SJCRH30 (cell line): ENCODE data around the gene PP2D1. TPM values are rescaled to one million over a fixed set of nuclear protein-coding genes. Genes with fewer than 3 reads are reported as not detected.
"Not testable (repeated sequence)": the region's sequence is repeated elsewhere in the genome, so short reads cannot be mapped to it uniquely, and the experiment has no call there.

ENCODE experiments used
- DNase-seq, 2 experiments: peaks; one replicate each; pipeline ENCODE4 v3.0.0-alpha.2; 2015 to 2020
- H3K27ac ChIP-seq: fragments of 250-450 bp; sonication (Bioruptor Pico); 2 replicates; pipeline ENCODE4 v1.5.1; 2020; ENCODE audit warnings: mild to moderate bottlenecking, moderate library complexity
- H3K27me3 ChIP-seq: fragments of 250-450 bp; sonication (Bioruptor Pico); 2 replicates; pipeline ENCODE4 v1.5.1; 2020; ENCODE audit warnings: mild to moderate bottlenecking, moderate library complexity
- H3K36me3 ChIP-seq: fragments of 250-450 bp; sonication (Bioruptor Pico); 2 replicates; pipeline ENCODE4 v1.5.1; 2020; ENCODE audit warnings: mild to moderate bottlenecking, moderate library complexity
- H3K4me1 ChIP-seq: fragments of 250-450 bp; sonication (Bioruptor Pico); 2 replicates; pipeline ENCODE4 v1.5.1; 2020; ENCODE audit warnings: mild to moderate bottlenecking, moderate library complexity
- H3K4me3 ChIP-seq: fragments of 250-450 bp; sonication (Bioruptor Pico); 2 replicates; pipeline ENCODE4 v1.5.1; 2020; ENCODE audit warnings: mild to moderate bottlenecking, moderate library complexity
- H3K9me3 ChIP-seq: fragments of 250-450 bp; sonication (Bioruptor Pico); replicated peaks from 2 replicates; pipeline ENCODE4 v1.5.1; 2020; ENCODE audit warnings: mild to moderate bottlenecking, moderate library complexity
- total RNA-seq: library from RNA; depleted of rRNA; stranded (reverse); fragments of >200 nt; shearing (Covaris generic); gene quantifications from 2 replicates; pipeline ENCODE4 v1.2.3, GENCODE V29; 2014

PP2D1 gene
- total RNA-seq, 1 experiment from 2014 or later = not detected

- Histone ChIP-seq H3K4me1 (no peaks in the 10 kb centered on the region), H3K27ac (no peak overlapping the region)
- DNase-seq = no peak
These were observed 11.8 kb upstream of the PP2D1 start for GRCh38 chr3:20023623-20024405.

DNA sequence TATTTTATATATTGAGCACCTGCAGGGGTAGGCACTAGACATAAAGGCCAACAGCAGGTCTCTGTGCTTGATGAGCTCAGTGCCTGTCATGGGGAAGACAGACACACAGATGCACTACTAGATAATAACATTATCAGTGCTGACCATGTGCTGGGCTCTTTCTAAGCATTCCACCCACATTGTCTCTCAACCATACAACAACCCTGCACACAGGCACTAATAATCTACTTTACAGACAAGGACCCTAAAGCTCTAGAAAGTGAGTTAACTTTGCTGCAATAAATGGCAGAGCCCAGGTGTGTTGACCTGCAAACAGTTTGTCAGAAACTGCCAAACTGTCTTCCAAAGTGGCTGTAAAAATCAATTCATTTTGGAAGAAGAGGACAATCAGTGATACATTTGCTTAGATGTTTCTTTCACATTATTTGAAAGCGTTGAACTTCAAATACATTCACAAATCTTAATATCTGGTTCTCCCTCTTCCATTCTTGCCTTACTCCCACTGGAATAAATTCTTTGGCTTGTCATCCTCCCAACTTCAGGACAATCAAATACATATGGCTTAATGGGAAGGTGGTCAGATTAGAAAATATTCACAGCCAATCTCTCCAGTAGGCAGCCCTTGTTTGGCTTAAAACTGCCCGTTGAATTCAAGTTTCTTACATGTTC, 11.0 kb upstream of the PP2D1 start:
- Histone ChIP-seq H3K36me3 (no peaks in the 10 kb centered on the region), H3K4me1 (no peaks in the 10 kb centered on the region), H3K4me3 (no peak overlapping the region), H3K27ac (no peak overlapping the region), H3K9me3 (no peaks in the 10 kb centered on the region), H3K27me3 (no peaks in the 10 kb centered on the region)
- DNase-seq = no peak

More at GRCh38 chr3:20023623-20024405, 11.8 kb upstream of the PP2D1 start:
- Histone ChIP-seq H3K36me3 (no peaks in the 10 kb centered on the region), H3K4me3 (no peak overlapping the region), H3K9me3 (no peaks in the 10 kb centered on the region), H3K27me3 (no peaks in the 10 kb centered on the region)

DNA sequence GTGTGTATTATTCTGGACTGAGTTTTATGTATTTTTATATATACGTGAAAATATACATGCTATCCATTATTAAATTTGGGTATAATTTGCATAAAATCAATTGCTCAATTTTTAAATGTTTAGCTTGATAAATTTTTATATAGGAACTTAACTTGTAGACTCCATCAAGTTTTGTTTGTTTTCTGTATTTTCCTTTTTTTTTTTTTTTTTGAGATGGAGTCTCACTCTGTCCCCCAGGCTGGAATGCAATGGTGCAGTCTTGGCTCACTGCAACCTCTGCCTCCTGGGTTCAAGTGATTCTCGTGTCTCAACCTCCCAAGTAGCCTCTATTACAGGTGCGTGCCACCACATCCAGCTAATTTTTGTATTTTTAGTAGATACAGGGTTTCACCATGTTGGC, 4.0 kb upstream of the PP2D1 start:
- H3K27me3 ChIP-seq, DNase-seq, H3K4me1 ChIP-seq, H3K27ac ChIP-seq, H3K36me3 ChIP-seq, H3K4me3 ChIP-seq, H3K9me3 ChIP-seq: not testable (repeated sequence)

- no peak for DNase-seq
These were observed 3.5 kb upstream of the PP2D1 start for GRCh38 chr3:20015525-20015924.

GRCh38 chr3:20013396-20013795, 1.3 kb upstream of the PP2D1 start:
- Histone ChIP-seq H3K4me3 (no peak overlapping the region), H3K36me3 (no peaks in the 10 kb centered on the region)

More at GRCh38 chr3:20015525-20015924, 3.5 kb upstream of the PP2D1 start:
- Histone ChIP-seq H3K4me3 (no peak overlapping the region), H3K4me1 (no peaks in the 10 kb centered on the region), H3K36me3 (no peaks in the 10 kb centered on the region), H3K9me3 (no peaks in the 10 kb centered on the region), H3K27ac (no peak overlapping the region), H3K27me3 (no peaks in the 10 kb centered on the region)

GRCh38 chr3:20008646-20009045, 3.4 kb downstream of the PP2D1 start:
- no peak overlapping the region for H3K27ac ChIP-seq
- DNase-seq = no peak
- no peaks in the 10 kb centered on the region for H3K9me3 ChIP-seq
- no peak overlapping the region for H3K4me3 ChIP-seq
- H3K36me3 ChIP-seq = no peaks in the 10 kb centered on the region
- H3K4me1 ChIP-seq = no peaks in the 10 kb centered on the region
- H3K27me3 ChIP-seq = no peaks in the 10 kb centered on the region

More at GRCh38 chr3:20013396-20013795, 1.3 kb upstream of the PP2D1 start:
- Histone ChIP-seq H3K9me3 (no peaks in the 10 kb centered on the region), H3K27ac (no peak overlapping the region), H3K27me3 (no peaks in the 10 kb centered on the region), H3K4me1 (no peaks in the 10 kb centered on the region)
- DNase-seq = no peak

GRCh38 chr3:20007960-20008359, 4.1 kb downstream of the PP2D1 start:
- Histone ChIP-seq H3K4me1 (no peaks in the 10 kb centered on the region), H3K9me3 (no peaks in the 10 kb centered on the region), H3K4me3 (no peak overlapping the region), H3K27me3 (no peaks in the 10 kb centered on the region), H3K36me3 (no peaks in the 10 kb centered on the region), H3K27ac (no peak overlapping the region)
- DNase-seq = no peak

DNA sequence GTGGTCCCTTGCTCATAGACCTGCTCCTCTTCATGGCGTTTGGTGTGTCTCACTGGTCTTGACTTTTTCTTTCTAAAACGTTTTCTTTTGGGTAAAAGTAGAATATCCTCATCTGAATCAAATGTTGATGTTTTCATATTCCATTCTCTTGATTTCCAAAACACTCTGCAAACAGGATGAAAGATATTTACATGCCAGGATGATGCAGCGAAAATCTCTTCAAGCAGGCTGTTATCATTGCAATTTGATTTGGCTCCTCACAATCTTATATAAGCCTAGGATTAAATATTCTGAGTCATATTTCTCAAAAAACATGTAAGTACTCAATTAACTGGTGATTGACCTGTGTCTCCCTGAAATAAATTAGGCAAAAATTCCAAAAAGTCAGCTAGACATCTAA, 10.1 kb downstream of the PP2D1 start:
- Histone ChIP-seq H3K4me3 (no peak overlapping the region), H3K9me3 (no peaks in the 10 kb centered on the region), H3K27ac (no peak overlapping the region), H3K27me3 (no peaks in the 10 kb centered on the region), H3K36me3 (no peaks in the 10 kb centered on the region), H3K4me1 (no peaks in the 10 kb centered on the region)
- DNase-seq = no peak

DNA sequence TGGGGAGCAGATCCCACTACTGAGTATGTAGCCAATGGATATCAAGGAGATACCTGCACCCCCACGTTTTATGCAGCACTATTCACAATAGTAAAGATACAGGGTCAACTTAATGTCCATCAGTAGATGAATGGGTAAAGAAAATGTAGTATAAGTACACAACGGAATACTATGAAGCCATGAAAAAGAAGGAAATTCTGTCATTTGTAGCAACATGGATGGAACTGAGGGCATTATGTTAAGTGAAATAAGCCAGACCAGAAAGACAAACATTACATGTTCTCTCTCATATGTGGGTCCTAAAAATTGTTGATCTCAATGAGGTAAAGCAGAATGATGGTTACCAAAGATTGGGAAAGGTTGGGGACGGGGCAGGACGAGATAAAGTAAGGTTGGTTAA, 14.6 kb downstream of the PP2D1 start:
- no peak overlapping the region for H3K27ac ChIP-seq

GRCh38 chr3:19994796-19995195, 17.3 kb downstream of the PP2D1 start:
- H3K4me1 ChIP-seq = no peaks in the 10 kb centered on the region
- no peak for DNase-seq
- H3K27ac ChIP-seq = no peak overlapping the region
- H3K27me3 ChIP-seq = no peaks in the 10 kb centered on the region
- no peaks in the 10 kb centered on the region for H3K9me3 ChIP-seq
- H3K36me3 ChIP-seq = no peaks in the 10 kb centered on the region
- no peak overlapping the region for H3K4me3 ChIP-seq

More for the DNA sequence above, 14.6 kb downstream of the PP2D1 start:
- Histone ChIP-seq H3K36me3 (no peaks in the 10 kb centered on the region), H3K27me3 (no peaks in the 10 kb centered on the region), H3K9me3 (no peaks in the 10 kb centered on the region), H3K4me1 (no peaks in the 10 kb centered on the region), H3K4me3 (no peak overlapping the region)
- DNase-seq = no peak

- H3K4me1 ChIP-seq, H3K36me3 ChIP-seq, H3K27me3 ChIP-seq: not testable (repeated sequence)
These were observed 23.2 kb downstream of the PP2D1 start for GRCh38 chr3:19988904-19989303.

GRCh38 chr3:19972054-19972453, 40.0 kb downstream of the PP2D1 start:
- Histone ChIP-seq H3K27me3 (no peaks in the 10 kb centered on the region), H3K36me3 (peaks cover 5% of the 10 kb centered on the region; the same call in 1 of the 2 replicates), H3K9me3 (no peaks in the 10 kb centered on the region), H3K27ac (no peak overlapping the region), H3K4me3 (no peak overlapping the region), H3K4me1 (no peaks in the 10 kb centered on the region)
- DNase-seq = no peak

More at GRCh38 chr3:19988904-19989303, 23.2 kb downstream of the PP2D1 start:
- H3K9me3 ChIP-seq, DNase-seq, H3K27ac ChIP-seq, H3K4me3 ChIP-seq: not testable (repeated sequence)

DNA sequence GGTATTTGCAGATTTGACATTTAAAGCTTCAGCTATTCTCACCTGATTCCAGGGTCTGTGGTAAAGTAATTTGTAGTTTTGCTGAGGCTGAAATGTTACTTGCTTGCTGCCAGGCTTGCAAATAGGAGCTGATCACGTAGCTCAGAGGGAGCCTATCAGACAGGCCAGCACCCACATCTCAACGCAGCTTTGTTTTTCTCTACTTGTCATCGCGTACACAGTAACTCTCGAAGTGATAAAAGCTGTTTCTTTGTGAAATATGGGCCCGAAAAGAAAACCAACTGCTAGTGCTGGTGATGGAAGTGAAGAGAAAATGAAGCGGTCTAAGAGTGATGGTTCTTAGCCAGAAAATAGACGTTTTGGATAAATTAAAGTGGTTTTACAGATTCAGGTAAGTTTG, 41.7 kb downstream of the PP2D1 start:
- no peak for DNase-seq
- Histone ChIP-seq H3K27me3 (no peaks in the 10 kb centered on the region), H3K36me3 (no peaks in the 10 kb centered on the region), H3K4me1 (no peaks in the 10 kb centered on the region), H3K9me3 (no peaks in the 10 kb centered on the region), H3K4me3 (no peak overlapping the region), H3K27ac (no peak overlapping the region)

GRCh38 chr3:19967812-19968211, 44.3 kb downstream of the PP2D1 start:
- no peak for DNase-seq

DNA sequence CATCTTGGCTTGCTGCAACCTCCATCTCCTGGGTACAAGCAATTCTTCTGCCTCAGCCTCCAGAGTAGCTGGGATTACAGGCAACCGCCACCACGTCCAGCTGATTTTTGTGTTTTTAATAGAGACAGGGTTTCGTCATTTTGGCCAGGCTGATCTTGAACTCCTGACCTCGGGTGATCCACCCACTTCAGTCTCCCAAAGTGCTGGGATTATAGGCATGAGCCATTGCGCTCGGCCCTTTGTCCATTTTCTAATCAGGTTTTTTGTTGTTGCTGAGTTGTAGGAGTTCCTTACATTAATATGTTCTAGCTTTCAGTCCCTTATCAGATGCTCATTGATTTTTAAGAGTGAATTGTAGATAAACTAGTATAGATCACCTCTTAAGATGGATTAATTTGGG, 44.9 kb downstream of the PP2D1 start:
- Histone ChIP-seq H3K4me3 (no peak overlapping the region), H3K36me3 (no peaks in the 10 kb centered on the region), H3K27ac (no peak overlapping the region), H3K27me3 (no peaks in the 10 kb centered on the region), H3K4me1 (no peaks in the 10 kb centered on the region), H3K9me3 (no peaks in the 10 kb centered on the region)
- DNase-seq = no peak

More at GRCh38 chr3:19967812-19968211, 44.3 kb downstream of the PP2D1 start:
- Histone ChIP-seq H3K4me3 (no peak overlapping the region), H3K36me3 (no peaks in the 10 kb centered on the region), H3K4me1 (no peaks in the 10 kb centered on the region), H3K9me3 (no peaks in the 10 kb centered on the region), H3K27ac (no peak overlapping the region), H3K27me3 (no peaks in the 10 kb centered on the region)
